ENCODE measurements around the gene DIAPH2. TPM values are rescaled to one million over a fixed set of nuclear protein-coding genes. Genes with fewer than 3 reads are reported as not detected.
A peak's percentile ranks its signal among the peaks of the same experiment; 100 is the strongest.

DIAPH2 gene
- total RNA-seq, 6 experiments from 2014 or later, result 10.1 to 13.5 (median 11.6) TPM

GRCh38 chrX:96685210-96686099, 813 bp downstream of the DIAPH2 start:
- Mint-ChIP-seq H3K4me3 (peak overlapping the region; percentile 96), H3K4me1 (ENCODE audit: low read depth) (peaks cover 27% of the 10 kb centered on the region), H3K27me3 (ENCODE audit: insufficient read depth) (peaks cover 3% of the 10 kb centered on the region), H3K27ac (peak overlapping the region; percentile 91), H3K9me3 (no peaks in the 10 kb centered on the region), H3K36me3 (ENCODE audit: low read depth) (peaks cover 6% of the 10 kb centered on the region; the same call in 1 of the 2 replicates)
- DNase-seq, result peak; percentile 29
- TF ChIP-seq CTCF (IDR thresholded peaks at IDR 0.05), result no peak

- H3K27ac Mint-ChIP-seq, result no peak overlapping the region
- H3K4me1 Mint-ChIP-seq (ENCODE audit: low read depth), result peaks cover 27% of the 10 kb centered on the region
- H3K9me3 Mint-ChIP-seq, result no peaks in the 10 kb centered on the region
- H3K36me3 Mint-ChIP-seq (ENCODE audit: low read depth), result peaks cover 6% of the 10 kb centered on the region; the same call in 1 of the 2 replicates
- no peak for DNase-seq
- H3K27me3 Mint-ChIP-seq (ENCODE audit: insufficient read depth), result peaks cover 3% of the 10 kb centered on the region; the same call in 1 of the 2 replicates
- no peak overlapping the region for H3K4me3 Mint-ChIP-seq
- no peak for TF ChIP-seq CTCF (IDR thresholded peaks at IDR 0.05)
These were observed 3.1 kb downstream of the DIAPH2 start for GRCh38 chrX:96687776-96688175.

GRCh38 chrX:96688789-96689188, 4.1 kb downstream of the DIAPH2 start:
- peaks cover 6% of the 10 kb centered on the region; the same call in 1 of the 2 replicates for H3K36me3 Mint-ChIP-seq (ENCODE audit: low read depth)
- no peak for DNase-seq
- H3K4me3 Mint-ChIP-seq, result no peak overlapping the region
- no peak for TF ChIP-seq CTCF (IDR thresholded peaks at IDR 0.05)
- H3K27ac Mint-ChIP-seq, result no peak overlapping the region
- H3K4me1 Mint-ChIP-seq (ENCODE audit: low read depth), result peaks cover 27% of the 10 kb centered on the region
- H3K9me3 Mint-ChIP-seq, result no peaks in the 10 kb centered on the region
- peaks cover 3% of the 10 kb centered on the region; the same call in 1 of the 2 replicates for H3K27me3 Mint-ChIP-seq (ENCODE audit: insufficient read depth)

- peaks cover 27% of the 10 kb centered on the region for H3K4me1 Mint-ChIP-seq (ENCODE audit: low read depth)
- no peak overlapping the region for H3K4me3 Mint-ChIP-seq
- H3K36me3 Mint-ChIP-seq (ENCODE audit: low read depth), result peaks cover 6% of the 10 kb centered on the region; the same call in 1 of the 2 replicates
- no peak for DNase-seq
- no peaks in the 10 kb centered on the region for H3K9me3 Mint-ChIP-seq
- TF ChIP-seq CTCF (IDR thresholded peaks at IDR 0.05), result no peak
- no peak overlapping the region; the same call in 1 of the 2 replicates for H3K27ac Mint-ChIP-seq
- H3K27me3 Mint-ChIP-seq (ENCODE audit: insufficient read depth), result no peaks in the 10 kb centered on the region
These were observed 5.3 kb downstream of the DIAPH2 start for GRCh38 chrX:96689991-96690390.

- Mint-ChIP-seq H3K4me1 (ENCODE audit: low read depth) (peaks cover 15% of the 10 kb centered on the region), H3K9me3 (no peaks in the 10 kb centered on the region), H3K36me3 (ENCODE audit: low read depth) (peaks cover 6% of the 10 kb centered on the region; the same call in 1 of the 2 replicates), H3K27me3 (ENCODE audit: insufficient read depth) (no peaks in the 10 kb centered on the region), H3K27ac (no peak overlapping the region), H3K4me3 (no peak overlapping the region)
- no peak for TF ChIP-seq CTCF (IDR thresholded peaks at IDR 0.05)
- no peak for DNase-seq
These were observed 7.8 kb downstream of the DIAPH2 start for GRCh38 chrX:96692454-96692853.
